SJSA1 (cell line): ENCODE measurements around the gene ZNF212. TPM values are rescaled to one million over a fixed set of nuclear protein-coding genes. Genes with fewer than 3 reads are reported as not detected.

Source experiments
- DNase-seq, 2 experiments: peaks; one replicate each; pipeline ENCODE4 v3.0.0-alpha.2; 2015 to 2020; ENCODE audit warnings: low spot score in 2 of 2, low read depth in 1 of 2
- H3K27ac ChIP-seq: fragments of 250-450 bp; sonication (Bioruptor Pico); 2 replicates; pipeline ENCODE4 v1.5.1; 2020; ENCODE audit warnings: mild to moderate bottlenecking, moderate library complexity
- H3K27me3 ChIP-seq: fragments of 250-450 bp; sonication (Bioruptor Pico); replicated peaks from 2 replicates; pipeline ENCODE4 v1.5.1; 2020; ENCODE audit warnings: mild to moderate bottlenecking, moderate library complexity
- H3K36me3 ChIP-seq: fragments of 250-450 bp; sonication (Bioruptor Pico); 2 replicates; pipeline ENCODE4 v1.5.1; 2020; ENCODE audit warnings: mild to moderate bottlenecking
- H3K4me1 ChIP-seq: fragments of 250-450 bp; sonication (Bioruptor Pico); replicated peaks from 2 replicates; pipeline ENCODE4 v1.6.1; 2021; ENCODE audit warnings: mild to moderate bottlenecking
- H3K4me3 ChIP-seq: fragments of 250-450 bp; sonication (Bioruptor Pico); 2 replicates; pipeline ENCODE4 v1.5.1; 2020; ENCODE audit warnings: mild to moderate bottlenecking
- H3K9me3 ChIP-seq: fragments of 250-450 bp; sonication (Bioruptor Pico); replicated peaks from 2 replicates; pipeline ENCODE4 v1.5.1; 2020; ENCODE audit warnings: mild to moderate bottlenecking
- total RNA-seq: library from RNA; depleted of rRNA; stranded (reverse); fragments of >200 nt; shearing (Covaris generic); gene quantifications from 2 replicates; pipeline ENCODE4 v1.2.3, GENCODE V29; 2014

The ZNF212 gene
- total RNA-seq, 1 experiment from 2014 or later, result 6.3 TPM

DNA sequence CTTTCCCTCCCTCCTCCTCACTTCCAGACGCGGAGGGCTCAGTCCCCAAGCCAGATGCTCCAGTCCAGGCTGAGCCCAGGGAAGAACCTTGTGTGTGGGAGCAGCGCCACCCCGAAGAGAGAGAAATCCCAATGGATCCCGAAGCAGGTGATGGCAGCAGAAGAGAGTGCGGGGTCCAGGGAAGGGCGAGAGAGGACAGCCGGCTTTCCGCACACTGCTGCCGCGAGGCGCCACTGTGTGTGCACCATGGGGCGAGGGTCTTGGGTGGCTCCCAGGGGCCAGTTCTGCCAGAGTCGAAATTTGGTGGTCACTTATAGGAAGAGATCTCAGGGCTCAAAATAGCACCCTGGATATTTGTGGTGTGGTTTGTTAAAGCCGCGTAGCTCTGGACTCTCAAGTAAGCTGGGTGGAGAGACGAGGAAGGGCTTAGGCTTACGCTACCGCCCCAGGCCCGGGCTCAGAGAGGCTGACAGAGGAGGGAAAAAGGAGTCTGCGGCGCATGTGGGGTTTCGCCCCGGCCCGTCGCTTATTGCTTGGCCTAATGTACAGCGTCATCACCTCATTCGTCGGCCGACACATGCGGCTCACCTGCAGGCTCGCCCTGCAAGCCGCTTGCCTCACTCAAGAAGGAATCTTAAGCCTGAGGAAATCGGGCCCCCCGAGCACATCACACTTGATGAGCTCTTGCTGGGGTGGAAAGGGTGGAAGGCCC, 32.0 kb upstream of the ZNF212 start:
- Histone ChIP-seq H3K27me3 (no peaks in the 10 kb centered on the region), H3K9me3 (no peaks in the 10 kb centered on the region), H3K4me3 (no peak overlapping the region), H3K4me1 (peaks cover 3% of the 10 kb centered on the region; the same call in 1 of the 2 replicates), H3K36me3 (peaks cover 94% of the 10 kb centered on the region), H3K27ac (no peak overlapping the region)
- no peak for DNase-seq

- no peak overlapping the region for H3K27ac ChIP-seq
- no peaks in the 10 kb centered on the region for H3K27me3 ChIP-seq
- peaks cover 94% of the 10 kb centered on the region for H3K36me3 ChIP-seq
- no peak overlapping the region for H3K4me3 ChIP-seq
- DNase-seq, result peak; percentile 62 to 75
- H3K9me3 ChIP-seq, result no peaks in the 10 kb centered on the region
- H3K4me1 ChIP-seq, result peaks cover 3% of the 10 kb centered on the region; the same call in 1 of the 2 replicates
Observed at GRCh38 chr7:149209518-149210269, 29.8 kb upstream of the ZNF212 start.

- Histone ChIP-seq H3K4me1 (peaks cover 3% of the 10 kb centered on the region; the same call in 1 of the 2 replicates), H3K27me3 (no peaks in the 10 kb centered on the region), H3K36me3 (peaks cover 100% of the 10 kb centered on the region), H3K4me3 (no peak overlapping the region), H3K9me3 (no peaks in the 10 kb centered on the region), H3K27ac (no peak overlapping the region)
- no peak for DNase-seq
Observed at GRCh38 chr7:149210551-149210950, 28.9 kb upstream of the ZNF212 start.

- DNase-seq, result no peak
Observed at GRCh38 chr7:149214020-149214720, 25.3 kb upstream of the ZNF212 start.

GRCh38 chr7:149216402-149216801, 23.0 kb upstream of the ZNF212 start:
- DNase-seq, result no peak
- Histone ChIP-seq H3K4me1 (no peaks in the 10 kb centered on the region), H3K4me3 (no peak overlapping the region), H3K27ac (no peak overlapping the region), H3K36me3 (peaks cover 89% of the 10 kb centered on the region), H3K9me3 (no peaks in the 10 kb centered on the region), H3K27me3 (no peaks in the 10 kb centered on the region)

More at GRCh38 chr7:149214020-149214720, 25.3 kb upstream of the ZNF212 start:
- Histone ChIP-seq H3K36me3 (peaks cover 95% of the 10 kb centered on the region), H3K27me3 (no peaks in the 10 kb centered on the region), H3K4me3 (no peak overlapping the region), H3K27ac (no peak overlapping the region), H3K9me3 (no peaks in the 10 kb centered on the region), H3K4me1 (peaks cover 3% of the 10 kb centered on the region; the same call in 1 of the 2 replicates)

- Histone ChIP-seq H3K36me3 (peaks cover 83% of the 10 kb centered on the region), H3K4me1 (no peaks in the 10 kb centered on the region), H3K9me3 (no peaks in the 10 kb centered on the region), H3K27ac (no peak overlapping the region), H3K27me3 (no peaks in the 10 kb centered on the region), H3K4me3 (no peak overlapping the region)
- DNase-seq, result no peak
Observed at GRCh38 chr7:149217570-149217969, 21.9 kb upstream of the ZNF212 start.

DNA sequence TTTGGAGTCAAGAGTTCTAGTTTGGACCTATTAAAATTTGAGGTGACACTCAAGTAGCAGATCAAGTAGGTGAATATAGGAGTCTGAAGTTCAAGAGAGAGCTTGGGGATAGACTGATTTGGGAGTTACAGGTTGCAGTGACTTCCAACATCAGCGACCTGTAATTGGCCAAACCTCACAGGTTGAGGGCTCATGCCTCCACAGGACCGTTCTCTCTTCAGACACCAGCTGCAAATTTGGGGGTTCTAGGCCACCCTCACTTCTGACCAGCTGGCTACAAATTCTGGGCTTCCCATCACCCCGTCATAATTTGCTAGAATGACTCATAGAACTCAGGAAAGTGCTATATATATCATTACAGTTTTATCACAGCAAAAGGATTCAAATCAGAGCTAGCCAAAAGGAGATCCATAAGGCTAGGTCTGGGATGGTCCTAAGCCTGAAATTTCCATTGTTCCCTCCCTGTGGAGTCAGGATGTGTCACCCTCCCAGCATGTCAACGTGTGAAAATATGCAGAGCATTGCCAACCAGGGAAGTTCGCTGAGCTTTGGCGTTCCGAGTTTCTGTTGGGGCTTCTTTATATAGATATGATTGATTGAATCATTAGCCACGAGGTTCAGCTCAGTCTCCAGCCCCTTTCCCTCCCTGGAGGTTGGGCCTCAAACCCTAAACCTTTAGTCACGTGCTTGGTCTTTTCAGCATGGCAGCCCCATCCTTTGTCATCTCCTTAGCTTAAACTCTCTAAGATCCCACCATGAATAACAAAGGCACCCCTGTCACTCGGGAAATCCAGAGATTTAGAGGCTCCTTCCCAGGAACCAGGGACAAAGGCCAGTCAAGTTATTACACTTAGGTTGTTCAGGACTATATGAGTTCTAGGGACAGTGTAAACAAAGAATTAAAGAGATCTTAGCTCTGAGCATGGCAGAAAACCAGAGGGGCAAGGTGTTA, 20.7 kb upstream of the ZNF212 start:
- Histone ChIP-seq H3K4me3 (no peak overlapping the region), H3K9me3 (no peaks in the 10 kb centered on the region), H3K36me3 (peaks cover 81% of the 10 kb centered on the region), H3K27ac (no peak overlapping the region), H3K27me3 (no peaks in the 10 kb centered on the region), H3K4me1 (no peaks in the 10 kb centered on the region)
- DNase-seq, result no peak

GRCh38 chr7:149220534-149220933, 18.9 kb upstream of the ZNF212 start:
- Histone ChIP-seq H3K4me1 (no peaks in the 10 kb centered on the region), H3K27me3 (no peaks in the 10 kb centered on the region), H3K4me3 (no peak overlapping the region), H3K36me3 (peaks cover 79% of the 10 kb centered on the region), H3K9me3 (no peaks in the 10 kb centered on the region), H3K27ac (no peak overlapping the region)
- no peak for DNase-seq

GRCh38 chr7:149223176-149223575, 16.3 kb upstream of the ZNF212 start:
- Histone ChIP-seq H3K4me3 (no peak overlapping the region), H3K27ac (no peak overlapping the region), H3K9me3 (no peaks in the 10 kb centered on the region), H3K36me3 (peaks cover 61% of the 10 kb centered on the region), H3K4me1 (no peaks in the 10 kb centered on the region), H3K27me3 (no peaks in the 10 kb centered on the region)
- no peak for DNase-seq

DNA sequence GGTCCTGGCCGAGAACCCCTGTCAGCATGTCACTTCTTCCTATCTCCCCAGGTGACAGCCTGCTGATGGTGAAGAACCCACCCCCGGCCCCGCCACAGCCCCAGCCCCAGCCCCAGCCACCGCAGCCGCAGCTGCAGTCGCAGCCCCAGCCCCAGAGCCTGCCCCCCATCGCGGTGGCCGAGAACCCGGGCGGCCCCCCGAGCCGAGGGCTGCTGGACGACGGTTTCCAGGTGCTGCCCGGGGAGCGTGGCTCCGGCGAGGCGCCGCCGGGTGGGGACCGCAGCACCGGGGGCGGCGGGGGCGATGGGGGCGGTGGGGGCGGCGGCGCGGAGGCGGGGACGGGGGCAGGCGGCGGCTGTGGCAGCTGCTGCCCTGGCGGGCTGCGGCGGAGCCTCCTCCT, 15.7 kb upstream of the ZNF212 start:
- Histone ChIP-seq H3K27me3 (no peaks in the 10 kb centered on the region), H3K4me3 (no peak overlapping the region), H3K36me3 (peaks cover 55% of the 10 kb centered on the region), H3K9me3 (no peaks in the 10 kb centered on the region), H3K27ac (no peak overlapping the region), H3K4me1 (no peaks in the 10 kb centered on the region)
- DNase-seq, result no peak

- Histone ChIP-seq H3K9me3 (no peaks in the 10 kb centered on the region), H3K4me1 (no peaks in the 10 kb centered on the region), H3K36me3 (peaks cover 53% of the 10 kb centered on the region), H3K27ac (no peak overlapping the region), H3K27me3 (no peaks in the 10 kb centered on the region), H3K4me3 (no peak overlapping the region)
- no peak for DNase-seq
Observed at GRCh38 chr7:149224352-149224751, 15.1 kb upstream of the ZNF212 start.

DNA sequence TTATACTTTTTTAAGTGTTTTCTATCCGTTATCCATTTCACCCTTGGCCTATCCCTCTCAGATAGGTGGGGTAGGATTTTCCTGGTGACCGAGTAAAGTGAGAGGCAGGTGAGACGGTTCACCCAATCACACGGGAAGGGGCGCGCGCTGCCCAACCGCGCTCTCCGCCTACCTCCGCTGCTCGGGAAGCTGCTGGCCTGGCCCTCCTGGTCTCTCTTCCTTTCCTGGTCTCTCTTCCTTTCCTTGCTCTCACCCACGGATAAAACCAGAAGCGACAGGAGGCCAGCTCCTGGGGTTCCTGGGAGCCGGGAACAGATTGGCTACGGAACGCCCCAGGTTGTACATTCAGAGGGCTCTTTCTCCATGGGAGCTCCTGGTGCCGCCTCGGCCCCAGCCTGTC, 14.3 kb upstream of the ZNF212 start:
- Histone ChIP-seq H3K27ac (no peak overlapping the region), H3K4me1 (no peaks in the 10 kb centered on the region), H3K27me3 (no peaks in the 10 kb centered on the region), H3K36me3 (peaks cover 47% of the 10 kb centered on the region), H3K4me3 (no peak overlapping the region), H3K9me3 (no peaks in the 10 kb centered on the region)
- no peak for DNase-seq

DNA sequence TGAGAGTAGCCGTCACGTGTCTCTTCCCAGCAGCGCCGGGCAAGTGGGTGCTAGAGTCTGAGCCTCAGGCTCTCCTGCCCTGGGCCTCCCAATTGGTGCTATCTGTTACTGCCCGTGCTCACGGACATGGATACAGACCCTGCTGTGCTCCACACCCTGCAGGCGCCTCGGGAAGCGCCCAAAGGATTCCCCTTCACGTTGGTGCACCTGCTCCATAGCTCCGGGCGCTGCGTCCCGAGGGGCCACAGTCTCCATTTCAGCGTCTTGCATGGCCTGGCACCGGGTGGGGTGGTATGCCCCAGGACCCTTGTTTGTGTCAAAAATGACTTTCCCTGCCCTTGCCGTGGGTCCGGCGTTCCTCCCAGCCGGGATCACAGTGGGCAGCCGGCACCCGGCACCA, 13.8 kb upstream of the ZNF212 start:
- peaks cover 42% of the 10 kb centered on the region for H3K36me3 ChIP-seq
- no peaks in the 10 kb centered on the region for H3K9me3 ChIP-seq
- no peak for DNase-seq

More for the DNA sequence above, 13.8 kb upstream of the ZNF212 start:
- H3K4me1 ChIP-seq, result no peaks in the 10 kb centered on the region
- H3K27ac ChIP-seq, result no peak overlapping the region
- H3K27me3 ChIP-seq, result no peaks in the 10 kb centered on the region
- H3K4me3 ChIP-seq, result no peak overlapping the region
